ENCODE measurements around the gene ASB4.
"Not testable (repeated sequence)": the region's sequence is repeated elsewhere in the genome, so short reads cannot be mapped to it uniquely, and the experiment has no call there.

ASB4 gene

GRCh38 chr7:95552010-95552926 lies 66.5 kb downstream of the ASB4 start:
- not testable (repeated sequence) for DNase-seq (ENCODE audit: low read depth, low spot score)

- no peak for DNase-seq (ENCODE audit: low read depth, low spot score)
Observed at GRCh38 chr7:95553939-95554338, 68.2 kb downstream of the ASB4 start.

- no peak for DNase-seq (ENCODE audit: low read depth, low spot score)
Observed at GRCh38 chr7:95556777-95557176, 71.0 kb downstream of the ASB4 start.

- no peak for DNase-seq (ENCODE audit: low read depth, low spot score)
Observed at GRCh38 chr7:95558864-95559263, 73.1 kb downstream of the ASB4 start.

- DNase-seq (ENCODE audit: low read depth, low spot score): no peak
Observed at GRCh38 chr7:95560674-95561073, 74.9 kb downstream of the ASB4 start.

GRCh38 chr7:95569720-95570119 lies 84.0 kb downstream of the ASB4 start:
- DNase-seq (ENCODE audit: low read depth, low spot score): no peak

- DNase-seq (ENCODE audit: low read depth, low spot score): no peak
Observed at GRCh38 chr7:95577137-95577536, 91.4 kb downstream of the ASB4 start.

GRCh38 chr7:95578299-95578855 lies 92.6 kb downstream of the ASB4 start:
- no peak for DNase-seq (ENCODE audit: low read depth, low spot score)

GRCh38 chr7:95579318-95579717 lies 93.6 kb downstream of the ASB4 start:
- DNase-seq (ENCODE audit: low read depth, low spot score): no peak

GRCh38 chr7:95581467-95581866 lies 95.7 kb downstream of the ASB4 start:
- DNase-seq (ENCODE audit: low read depth, low spot score): no peak

GRCh38 chr7:95582578-95583293 lies 97.0 kb downstream of the ASB4 start:
- no peak for DNase-seq (ENCODE audit: low read depth, low spot score)

- no peak for DNase-seq (ENCODE audit: low read depth, low spot score)
Observed at GRCh38 chr7:95583834-95584621, 98.3 kb downstream of the ASB4 start.

GRCh38 chr7:95584769-95585425 lies 99.2 kb downstream of the ASB4 start:
- no peak for DNase-seq (ENCODE audit: low read depth, low spot score)

GRCh38 chr7:95585426-95585789 lies 99.7 kb downstream of the ASB4 start:
- DNase-seq (ENCODE audit: low read depth, low spot score): no peak

- no peak for DNase-seq (ENCODE audit: low read depth, low spot score)
Observed at GRCh38 chr7:95586951-95587301, 101.2 kb downstream of the ASB4 start.

GRCh38 chr7:95589031-95589430 lies 103.3 kb downstream of the ASB4 start:
- no peak for DNase-seq (ENCODE audit: low read depth, low spot score)

GRCh38 chr7:95589766-95590165 lies 104.0 kb downstream of the ASB4 start:
- no peak for DNase-seq (ENCODE audit: low read depth, low spot score)
